Measurements from ENCODE around the gene RMND5B. TPM values are rescaled to one million over a fixed set of nuclear protein-coding genes. Genes with fewer than 3 reads are reported as not detected.

Gene RMND5B
- total and polyA plus RNA-seq, 2 of the 13 experiments (the other 11 are each of a cell fraction or from before 2014, with no cell fraction given) = 18.6 to 20.4 TPM

GRCh38 chr5:178153530-178154340 is 22.9 kb downstream of the RMND5B start, which contains the start of gene NHP2 (continued):
- TF ChIP-seq, protein P1, sequence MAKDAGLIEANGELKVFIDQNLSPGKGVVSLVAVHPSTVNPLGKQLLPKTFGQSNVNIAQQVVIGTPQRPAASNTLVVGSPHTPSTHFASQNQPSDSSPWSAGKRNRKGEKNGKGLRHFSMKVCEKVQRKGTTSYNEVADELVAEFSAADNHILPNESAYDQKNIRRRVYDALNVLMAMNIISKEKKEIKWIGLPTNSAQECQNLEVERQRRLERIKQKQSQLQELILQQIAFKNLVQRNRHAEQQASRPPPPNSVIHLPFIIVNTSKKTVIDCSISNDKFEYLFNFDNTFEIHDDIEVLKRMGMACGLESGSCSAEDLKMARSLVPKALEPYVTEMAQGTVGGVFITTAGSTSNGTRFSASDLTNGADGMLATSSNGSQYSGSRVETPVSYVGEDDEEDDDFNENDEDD (CRISPR knock-in tag; IDR thresholded peaks at IDR 0.05; ENCODE audit: borderline replicate concordance) = peak; percentile 83; the same call in 1 of the 2 replicates
- TF ChIP-seq, protein P2, sequence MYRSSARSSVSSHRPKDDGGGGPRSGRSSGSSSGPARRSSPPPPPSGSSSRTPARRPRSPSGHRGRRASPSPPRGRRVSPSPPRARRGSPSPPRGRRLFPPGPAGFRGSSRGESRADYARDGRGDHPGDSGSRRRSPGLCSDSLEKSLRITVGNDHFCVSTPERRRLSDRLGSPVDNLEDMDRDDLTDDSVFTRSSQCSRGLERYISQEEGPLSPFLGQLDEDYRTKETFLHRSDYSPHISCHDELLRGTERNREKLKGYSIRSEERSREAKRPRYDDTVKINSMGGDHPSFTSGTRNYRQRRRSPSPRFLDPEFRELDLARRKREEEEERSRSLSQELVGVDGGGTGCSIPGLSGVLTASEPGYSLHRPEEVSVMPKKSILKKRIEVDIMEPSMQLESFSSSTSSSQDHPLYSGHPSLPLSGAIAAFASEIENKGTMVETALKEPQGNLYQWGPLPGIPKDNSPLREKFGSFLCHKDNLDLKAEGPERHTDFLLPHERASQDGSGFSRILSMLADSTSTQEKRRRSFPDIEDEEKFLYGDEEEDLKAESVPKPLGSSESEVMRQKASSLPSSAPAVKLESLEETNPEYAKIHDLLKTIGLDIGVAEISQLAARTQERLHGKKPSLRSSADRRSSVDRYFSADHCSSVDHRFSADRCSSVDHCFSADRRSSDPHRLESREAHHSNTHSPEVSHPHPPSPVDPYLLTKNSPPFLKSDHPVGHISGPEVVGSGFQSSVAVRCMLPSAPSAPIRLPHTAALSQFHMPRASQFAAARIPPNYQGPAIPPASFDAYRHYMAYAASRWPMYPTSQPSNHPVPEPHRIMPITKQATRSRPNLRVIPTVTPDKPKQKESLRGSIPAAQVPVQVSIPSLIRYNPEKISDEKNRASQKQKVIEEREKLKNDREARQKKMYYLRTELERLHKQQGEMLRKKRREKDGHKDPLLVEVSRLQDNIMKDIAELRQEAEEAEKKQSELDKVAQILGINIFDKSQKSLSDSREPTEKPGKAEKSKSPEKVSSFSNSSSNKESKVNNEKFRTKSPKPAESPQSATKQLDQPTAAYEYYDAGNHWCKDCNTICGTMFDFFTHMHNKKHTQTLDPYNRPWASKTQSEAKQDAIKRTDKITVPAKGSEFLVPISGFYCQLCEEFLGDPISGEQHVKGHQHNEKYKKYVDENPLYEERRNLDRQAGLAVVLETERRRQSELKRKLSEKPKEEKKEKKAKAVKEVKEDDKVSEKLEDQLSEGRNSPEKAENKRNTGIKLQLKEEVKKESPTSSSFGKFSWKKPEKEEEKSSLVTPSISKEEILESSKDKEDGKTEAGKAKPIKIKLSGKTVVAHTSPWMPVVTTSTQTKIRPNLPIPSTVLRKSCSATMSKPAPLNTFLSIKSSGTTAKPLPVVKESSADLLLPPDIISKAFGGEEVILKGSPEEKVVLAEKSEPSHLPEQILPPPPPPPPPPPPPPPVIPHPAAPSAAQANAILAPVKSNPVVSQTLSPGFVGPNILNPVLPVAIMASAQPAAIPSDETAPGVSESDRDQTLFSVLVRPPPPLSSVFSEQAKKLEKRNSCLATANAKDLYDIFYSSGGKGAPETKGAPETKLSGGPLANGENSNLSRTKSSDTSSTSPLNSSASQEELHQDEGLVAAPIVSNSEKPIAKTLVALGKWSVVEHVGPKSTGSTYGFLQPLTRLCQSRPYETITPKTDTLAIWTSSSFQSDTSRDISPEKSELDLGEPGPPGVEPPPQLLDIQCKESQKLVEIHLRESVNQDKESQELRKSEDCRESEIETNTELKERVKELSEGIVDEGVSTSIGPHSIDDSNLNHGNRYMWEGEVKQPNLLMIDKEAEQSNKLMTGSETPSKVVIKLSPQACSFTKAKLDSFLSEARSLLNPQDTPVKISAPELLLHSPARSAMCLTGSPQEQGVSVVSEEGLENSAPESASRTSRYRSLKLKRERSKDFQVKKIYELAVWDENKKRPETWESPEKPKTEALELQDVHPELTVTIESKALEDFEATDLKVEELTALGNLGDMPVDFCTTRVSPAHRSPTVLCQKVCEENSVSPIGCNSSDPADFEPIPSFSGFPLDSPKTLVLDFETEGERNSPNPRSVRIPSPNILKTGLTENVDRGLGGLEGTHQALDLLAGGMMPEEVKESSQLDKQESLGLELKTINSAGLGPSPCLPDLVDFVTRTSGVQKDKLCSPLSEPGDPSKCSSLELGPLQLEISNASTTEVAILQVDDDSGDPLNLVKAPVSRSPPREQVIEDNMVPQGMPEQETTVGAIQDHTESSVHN (CRISPR knock-in tag; IDR thresholded peaks at IDR 0.05) = no peak
- no peak; the same call in 1 of the 2 replicates for TF ChIP-seq MXD3 (CRISPR knock-in tag; IDR thresholded peaks at IDR 0.05)
- no peak for TF ChIP-seq NFIC (IDR thresholded peaks at IDR 0.05; ENCODE audit: low read length)
- peak; percentile 54 for TF ChIP-seq TEAD3 (CRISPR knock-in tag; optimal IDR thresholded peaks at IDR 0.05; ENCODE audit: borderline replicate concordance)
- no peak for TF ChIP-seq KAT7 (CRISPR knock-in tag; IDR thresholded peaks at IDR 0.05; ENCODE audit: borderline replicate concordance)
- TF ChIP-seq KMT2B (CRISPR knock-in tag; IDR thresholded peaks at IDR 0.05) = peak; percentile 78
- TF ChIP-seq, protein P3, sequence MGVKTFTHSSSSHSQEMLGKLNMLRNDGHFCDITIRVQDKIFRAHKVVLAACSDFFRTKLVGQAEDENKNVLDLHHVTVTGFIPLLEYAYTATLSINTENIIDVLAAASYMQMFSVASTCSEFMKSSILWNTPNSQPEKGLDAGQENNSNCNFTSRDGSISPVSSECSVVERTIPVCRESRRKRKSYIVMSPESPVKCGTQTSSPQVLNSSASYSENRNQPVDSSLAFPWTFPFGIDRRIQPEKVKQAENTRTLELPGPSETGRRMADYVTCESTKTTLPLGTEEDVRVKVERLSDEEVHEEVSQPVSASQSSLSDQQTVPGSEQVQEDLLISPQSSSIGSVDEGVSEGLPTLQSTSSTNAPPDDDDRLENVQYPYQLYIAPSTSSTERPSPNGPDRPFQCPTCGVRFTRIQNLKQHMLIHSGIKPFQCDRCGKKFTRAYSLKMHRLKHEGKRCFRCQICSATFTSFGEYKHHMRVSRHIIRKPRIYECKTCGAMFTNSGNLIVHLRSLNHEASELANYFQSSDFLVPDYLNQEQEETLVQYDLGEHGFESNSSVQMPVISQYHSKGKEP (CRISPR knock-in tag; IDR thresholded peaks at IDR 0.05) = no peak
- peak; percentile 78; the same call in 1 of the 2 replicates for TF ChIP-seq KLF13 (CRISPR knock-in tag; IDR thresholded peaks at IDR 0.05)
- no peak for TF ChIP-seq ZUFSP (CRISPR knock-in tag; IDR thresholded peaks at IDR 0.05; ENCODE audit: borderline replicate concordance)
- TF ChIP-seq NAIF1 (CRISPR knock-in tag; IDR thresholded peaks at IDR 0.05; ENCODE audit: borderline replicate concordance) = 0 out of 2 replicates have a peak, but pooled peaks have one; percentile 41
- 0 out of 2 replicates have a peak, but pooled peaks have one; percentile 64 for TF ChIP-seq ZNF558 (CRISPR knock-in tag; IDR thresholded peaks at IDR 0.05; ENCODE audit: borderline replicate concordance)

All from HepG2 (cell line).